IMR-90 (cell line): ENCODE data around the gene PDS5B. TPM values are rescaled to one million over a fixed set of nuclear protein-coding genes. Genes with fewer than 3 reads are reported as not detected.

ENCODE experiments used
- ATAC-seq: fragments of 200-7000 bp; cut with Tn5 transposase; 2 replicates; pipeline ENCODE4 v1.9.1; 2020; ENCODE audit warnings: low read depth, mild to moderate bottlenecking, moderate library complexity
- BruUV-seq: library from RNA; stranded (reverse); fragments of 400-500 nt; replicated peaks from 2 replicates; lab custom pipeline; 2021; lab: Mats Ljungman, UMichigan
- CTCF ChIA-PET: fragments of 300-600 bp; formaldehyde crosslinking; extraction: SDS; loops from one replicate; lab custom pipeline; 2021; ENCODE audit warnings: antibody characterized with exemption; lab: Yijun Ruan, JAX
- POLR2A ChIA-PET: fragments of 300-600 bp; sonication (Branson Sonifier 250); formaldehyde crosslinking; loops from one replicate; lab custom pipeline; 2022; ENCODE audit warnings: antibody characterized with exemption; ENCODE audit not compliant: unreplicated experiment; lab: Charles Lee
- DNase-seq: peaks from one replicate; pipeline ENCODE4 v3.0.0; 2013
- H2AFZ ChIP-seq: replicated peaks from 2 replicates; pipeline ENCODE3; 2013; ENCODE audit warnings: low read length, mild to moderate bottlenecking; ENCODE audit not compliant: poor library complexity
- H2AK5ac ChIP-seq: 2 replicates; pipeline ENCODE4 v1.6.1; 2013; ENCODE audit warnings: low read depth, low read length, inconsistent platforms
- H2AK9ac ChIP-seq: replicated peaks from 2 replicates; pipeline ENCODE3; 2013; ENCODE audit warnings: mild to moderate bottlenecking, low read depth, low read length, moderate library complexity; ENCODE audit not compliant: poor library complexity
- H2BK120ac ChIP-seq: 2 replicates; pipeline ENCODE4 v1.6.1; 2013; ENCODE audit warnings: low read depth, low read length, inconsistent platforms
- H2BK15ac ChIP-seq: 3 replicates; pipeline ENCODE4 v1.6.1; 2013; ENCODE audit warnings: low read depth, low read length, inconsistent platforms
- H2BK20ac ChIP-seq: 2 replicates; pipeline ENCODE4 v1.6.1; 2013; ENCODE audit warnings: low read depth, mild to moderate bottlenecking, inconsistent platforms, low read length, moderate library complexity
- H2BK5ac ChIP-seq: 2 replicates; pipeline ENCODE4 v1.6.1; 2013; ENCODE audit warnings: mild to moderate bottlenecking, low read depth, low read length, inconsistent platforms; ENCODE audit not compliant: poor library complexity, severe bottlenecking
- H3K14ac ChIP-seq: replicated peaks from 2 replicates; pipeline ENCODE4 v1.6.1; 2013; ENCODE audit warnings: low read depth, low read length, inconsistent platforms
- H3K18ac ChIP-seq: 2 replicates; pipeline ENCODE4 v1.6.1; 2013; ENCODE audit warnings: low read depth, low read length, control low read depth
- H3K23ac ChIP-seq: 2 replicates; pipeline ENCODE4 v1.6.1; 2013; ENCODE audit warnings: low read depth, low read length, inconsistent platforms
- H3K27ac ChIP-seq: 2 replicates; pipeline ENCODE4 v1.5.1; 2013; ENCODE audit warnings: mild to moderate bottlenecking, control low read depth, low read length; ENCODE audit not compliant: insufficient read depth
- H3K27me3 ChIP-seq: 2 replicates; pipeline ENCODE4 v1.6.1; 2013; ENCODE audit warnings: low read length; ENCODE audit not compliant: control insufficient read depth, insufficient read depth
- H3K36me3 ChIP-seq: 2 replicates; pipeline ENCODE4 v1.6.1; 2013; ENCODE audit warnings: low read length, mixed read lengths; ENCODE audit not compliant: control insufficient read depth, insufficient read depth
- H3K4ac ChIP-seq: 2 replicates; pipeline ENCODE4 v1.6.1; 2013; ENCODE audit warnings: low read depth, low read length, inconsistent platforms
- H3K4me1 ChIP-seq: 2 replicates; pipeline ENCODE4 v1.6.1; 2013; ENCODE audit warnings: low read length, mixed read lengths; ENCODE audit not compliant: control insufficient read depth, insufficient read depth
- H3K4me2 ChIP-seq: 2 replicates; pipeline ENCODE4 v1.6.1; 2013; ENCODE audit warnings: low read depth, mild to moderate bottlenecking, control low read depth, low read length, moderate library complexity
- H3K4me3 ChIP-seq: 2 replicates; pipeline ENCODE4 v1.5.1; 2013; ENCODE audit warnings: low read depth, mild to moderate bottlenecking, control low read depth, low read length, moderate library complexity; ENCODE audit not compliant: insufficient read depth
- H3K56ac ChIP-seq: 2 replicates; pipeline ENCODE4 v1.6.1; 2013; ENCODE audit warnings: low read length, inconsistent platforms; ENCODE audit not compliant: insufficient read depth; ENCODE audit errors: extremely low read depth
- H3K79me1 ChIP-seq, 2 experiments: 2 replicates each; pipeline ENCODE4 v1.6.1; 2013; ENCODE audit warnings: low read length in 2 of 2, inconsistent platforms in 1 of 2, low read depth in 1 of 2
- H3K9ac ChIP-seq: 2 replicates; pipeline ENCODE4 v1.6.1; 2013; ENCODE audit warnings: low read depth, low read length, control low read depth
- H3K9me1 ChIP-seq: 2 replicates; pipeline ENCODE4 v1.6.1; 2013; ENCODE audit warnings: low read length, inconsistent platforms; ENCODE audit not compliant: insufficient read depth
- H3K9me3 ChIP-seq: 2 replicates; pipeline ENCODE4 v1.6.1; 2013; ENCODE audit warnings: low read length; ENCODE audit not compliant: control insufficient read depth, insufficient read depth
- H4K20me1 ChIP-seq: 2 replicates; pipeline ENCODE4 v1.6.1; 2013; ENCODE audit warnings: low read length, inconsistent platforms; ENCODE audit not compliant: insufficient read depth
- H4K5ac ChIP-seq: 2 replicates; pipeline ENCODE4 v1.6.1; 2013; ENCODE audit warnings: mild to moderate bottlenecking, low read depth, low read length, control low read depth
- H4K8ac ChIP-seq, 2 experiments: 2 replicates each; pipeline ENCODE4 v1.6.1; 2013; ENCODE audit warnings: low read depth in 2 of 2, low read length in 2 of 2, control low read depth in 1 of 2, inconsistent platforms in 1 of 2
- H4K91ac ChIP-seq: 2 replicates; pipeline ENCODE4 v1.6.1; 2013; ENCODE audit warnings: low read depth, low read length, inconsistent platforms; ENCODE audit not compliant: insufficient read depth
- CHD1 ChIP-seq: IDR thresholded peaks from 2 replicates; pipeline ENCODE4 v1.6.1; 2012; ENCODE audit warnings: low read depth, low read length, improper control_type of control experiment
- WGBS, 2 experiments: methylation state at CpG; one replicate each; pipeline versions ENCODE4 v1.1.5 to v1.1.7; 2013; ENCODE audit warnings: missing lambda C conversion rate in 2 of 2; ENCODE audit not compliant: insufficient read length in 1 of 2; ENCODE audit errors: extremely low coverage in 2 of 2; 5-methylcytosine and 5-hydroxymethylcytosine counted together
- dilution Hi-C: fragments of 300-500 bp; cut with HindIII; formaldehyde crosslinking; loops from one replicate; pipeline ENCODE4 v1.14.3; 2018; ENCODE audit warnings: low sequenced_read_pairs; ENCODE audit not compliant: unreplicated experiment
- in situ Hi-C: fragments of 300-500 bp; cut with MboI; formaldehyde crosslinking; loops from 3 replicates; pipeline ENCODE4 v1.14.3; 2019; ENCODE audit warnings: low sequenced_read_pairs, inconsistent platforms, mixed read lengths
- intact Hi-C: fragments of 100-400 bp; cut with micrococcal nuclease; formaldehyde crosslinking; loops from 2 replicates; pipeline ENCODE4 v1.10.0; 2022
- polyA plus RNA-seq, 3 experiments: library from polyadenylated mRNA; depleted of rRNA; stranded (reverse); fragments of >200 nt; gene quantifications; 2 replicates each; pipeline ENCODE4 v1.2.3, GENCODE V29; 2012; ENCODE audit warnings: low replicate concordance in 1 of 3
- total RNA-seq: library from RNA; depleted of rRNA; stranded (reverse); fragments of >200 nt; gene quantifications from 2 replicates; pipeline ENCODE4 v1.2.3, GENCODE V29; 2012

Gene PDS5B
- total and polyA plus RNA-seq, 2 of the 4 experiments (the other 2 are of a cell fraction) = 6.2 to 20.1 TPM

- Histone ChIP-seq H3K36me3 (peaks cover 3% of the 10 kb centered on the region; the same call in 1 of the 2 replicates), H2AFZ (no peak overlapping the region), H3K9me3 (no peaks in the 10 kb centered on the region), H2BK20ac (no peak overlapping the region), H4K8ac (no peak overlapping the region), H3K27ac (no peak overlapping the region), H3K56ac (no peak overlapping the region), H3K79me1 (0 out of 4 replicates have a peak, but pooled peaks cover 3 to 8% of the 10 kb centered on the region in 2 experiments), H2BK120ac (no peak overlapping the region), H2BK5ac (no peak overlapping the region), H4K5ac (no peak overlapping the region), H3K4me2 (no peak overlapping the region), H4K91ac (no peak overlapping the region), H3K4me1 (peaks cover 2% of the 10 kb centered on the region; the same call in 1 of the 2 replicates), H3K23ac (no peak overlapping the region), H4K20me1 (no peaks in the 10 kb centered on the region), H3K9ac (no peak overlapping the region), H3K27me3 (no peaks in the 10 kb centered on the region), H3K14ac (no peak overlapping the region), H3K18ac (no peak overlapping the region), H2AK5ac (no peak overlapping the region), H3K4ac (no peak overlapping the region), H2BK15ac (no peak overlapping the region), H3K9me1 (no peaks in the 10 kb centered on the region), H3K4me3 (no peak overlapping the region), H2AK9ac (no peak overlapping the region)
- ChIA-PET CTCF (no interaction called here), POLR2A (no interaction called here)
- WGBS, 2 experiments = no CpG with 5 or more reads among the region's 2 CpGs
- intact Hi-C loops (no loop called here), in situ Hi-C loops (no loop called here), dilution Hi-C loops (no loop called here)
- no peak for DNase-seq
- no TSS peak for BruUV-seq
- ATAC-seq = no peak
- TF ChIP-seq CHD1 = no peak
These were observed 162.1 kb downstream of the PDS5B start for GRCh38 chr13:32748305-32748704.
